GM13977 (cell line): ENCODE measurements around the gene ZHX3.
"Not testable (repeated sequence)": the region's sequence is repeated elsewhere in the genome, so short reads cannot be mapped to it uniquely, and the experiment has no call there.

Experiments
- DNase-seq: peaks from one replicate; pipeline ENCODE4 v3.0.0; 2012; ENCODE audit warnings: low spot score
- in situ Hi-C: fragments of 300-500 bp; cut with MboI; formaldehyde crosslinking; loops from one replicate; pipeline ENCODE4 v1.12.0; 2022; ENCODE audit warnings: low sequenced_read_pairs, low pct_unique_long_range_greater_than_20kb, mixed read lengths, inconsistent platforms; ENCODE audit not compliant: unreplicated experiment
- TF ChIP-seq, protein P1 (sequence below): IDR thresholded peaks from 2 replicates; pipeline ENCODE4 v1.5.1; 2012; ENCODE audit warnings: mild to moderate bottlenecking, control low read depth; ENCODE audit not compliant: insufficient read depth; ENCODE audit errors: extremely low read depth, missing control alignments

The ZHX3 gene

GRCh38 chr20:41242352-41242751, 75.2 kb downstream of the ZHX3 start:
- in situ Hi-C loops, result no loop called here
- DNase-seq, result no peak
- TF ChIP-seq, protein P1, sequence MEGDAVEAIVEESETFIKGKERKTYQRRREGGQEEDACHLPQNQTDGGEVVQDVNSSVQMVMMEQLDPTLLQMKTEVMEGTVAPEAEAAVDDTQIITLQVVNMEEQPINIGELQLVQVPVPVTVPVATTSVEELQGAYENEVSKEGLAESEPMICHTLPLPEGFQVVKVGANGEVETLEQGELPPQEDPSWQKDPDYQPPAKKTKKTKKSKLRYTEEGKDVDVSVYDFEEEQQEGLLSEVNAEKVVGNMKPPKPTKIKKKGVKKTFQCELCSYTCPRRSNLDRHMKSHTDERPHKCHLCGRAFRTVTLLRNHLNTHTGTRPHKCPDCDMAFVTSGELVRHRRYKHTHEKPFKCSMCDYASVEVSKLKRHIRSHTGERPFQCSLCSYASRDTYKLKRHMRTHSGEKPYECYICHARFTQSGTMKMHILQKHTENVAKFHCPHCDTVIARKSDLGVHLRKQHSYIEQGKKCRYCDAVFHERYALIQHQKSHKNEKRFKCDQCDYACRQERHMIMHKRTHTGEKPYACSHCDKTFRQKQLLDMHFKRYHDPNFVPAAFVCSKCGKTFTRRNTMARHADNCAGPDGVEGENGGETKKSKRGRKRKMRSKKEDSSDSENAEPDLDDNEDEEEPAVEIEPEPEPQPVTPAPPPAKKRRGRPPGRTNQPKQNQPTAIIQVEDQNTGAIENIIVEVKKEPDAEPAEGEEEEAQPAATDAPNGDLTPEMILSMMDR, result no peak

GRCh38 chr20:41237233-41237632, 80.3 kb downstream of the ZHX3 start:
- in situ Hi-C loops, DNase-seq: not testable (repeated sequence)

GRCh38 chr20:41236818-41237217, 80.7 kb downstream of the ZHX3 start:
- in situ Hi-C loops, DNase-seq: not testable (repeated sequence)

- no peak for DNase-seq
- in situ Hi-C loops, result no loop called here
These were observed 83.0 kb downstream of the ZHX3 start for GRCh38 chr20:41234546-41234945.

GRCh38 chr20:41234041-41234440, 83.5 kb downstream of the ZHX3 start:
- DNase-seq, result no peak
- TF ChIP-seq, protein P1, result no peak
- in situ Hi-C loops, result no loop called here

More at GRCh38 chr20:41234546-41234945, 83.0 kb downstream of the ZHX3 start:
- TF ChIP-seq, protein P1, result no peak

GRCh38 chr20:41232973-41233926, 84.3 kb downstream of the ZHX3 start:
- TF ChIP-seq, protein P1, result no peak
- no peak for DNase-seq
- in situ Hi-C loops, result no loop called here

DNA sequence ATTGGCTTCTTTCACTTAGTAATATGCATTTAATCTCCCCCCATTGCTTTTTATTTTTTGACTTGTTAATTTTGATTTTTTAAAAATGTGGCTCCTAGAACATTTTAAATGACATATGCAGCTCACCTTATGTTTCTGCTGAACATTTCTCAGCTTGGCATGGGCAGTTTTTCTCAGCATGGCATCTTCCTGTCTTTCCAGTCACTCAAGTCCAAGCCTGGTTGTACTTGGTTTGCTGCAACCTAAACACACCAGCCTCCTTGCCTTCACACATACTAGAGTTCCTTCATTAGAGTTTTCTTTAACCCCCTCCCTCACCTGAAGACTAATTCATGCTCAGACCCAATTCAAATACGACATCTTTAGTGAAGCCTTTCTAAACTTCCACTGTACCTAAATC, 86.4 kb downstream of the ZHX3 start:
- TF ChIP-seq, protein P1, result no peak
- in situ Hi-C loops, result no loop called here
- DNase-seq, result no peak
